ENCODE measurements around the gene NADSYN1.

GRCh38 chr11:71414645-71415044 lies 38.4 kb upstream of the NADSYN1 start:
- no peak for TF ChIP-seq CTCF (IDR thresholded peaks at IDR 0.05; ENCODE audit: low read length)
- no peak for TF ChIP-seq EZH2 (IDR thresholded peaks at IDR 0.05; ENCODE audit: borderline replicate concordance, low read length)
